ENCODE measurements around the gene KCNMA1.

- TF ChIP-seq EGR1 (IDR thresholded peaks at IDR 0.05; ENCODE audit: borderline replicate concordance in 1 of 2, low read depth in 2 of 2, low read length in 2 of 2), result no peak
- peak; percentile 83 for TF ChIP-seq NFYB (IDR thresholded peaks at IDR 0.05; ENCODE audit: insufficient read depth, low read depth, low read length)
- TF ChIP-seq CTCF (IDR thresholded peaks at IDR 0.05 in 2 of 3, conservative IDR thresholded peaks at IDR 0.05 in 1 of 3; ENCODE audit: control insufficient read depth in 2 of 3, extremely low read depth in 1 of 3, insufficient read depth in 1 of 3, low read depth in 3 of 3, low read length in 3 of 3), result no peak
- TF ChIP-seq TAF1 (IDR thresholded peaks at IDR 0.05; ENCODE audit: borderline replicate concordance, low read depth, low read length), result no peak
- no peak for TF ChIP-seq CHD1 (IDR thresholded peaks at IDR 0.05; ENCODE audit: low read depth, low read length)
- no peak for TF ChIP-seq PRDM15 (CRISPR knock-in tag; IDR thresholded peaks at IDR 0.05)
- TF ChIP-seq POLR2A (IDR thresholded peaks at IDR 0.05; ENCODE audit: low read depth, low read length), result no peak
- TF ChIP-seq EP300 (IDR thresholded peaks at IDR 0.05; ENCODE audit: borderline replicate concordance in 1 of 2, control insufficient read depth in 1 of 2, low read depth in 2 of 2, low read length in 2 of 2), result peak; percentile 11 to 48; a peak in 1 of 4 replicates
These were observed 30.1 kb upstream of the KCNMA1 start for GRCh38 chr10:77667426-77668324.
